H9 (cell line): Measurements from ENCODE around the gene DBX2. TPM values are rescaled to one million over a fixed set of nuclear protein-coding genes. Genes with fewer than 3 reads are reported as not detected.

Experiments
- DNase-seq: peaks from one replicate; pipeline ENCODE4 v3.0.0-alpha.2; 2017
- H2AFZ ChIP-seq: one replicate; pipeline ENCODE4 v1.6.1; 2013; ENCODE audit warnings: mild to moderate bottlenecking, low read length, control low read depth, moderate library complexity
- H2AK5ac ChIP-seq: 2 replicates; pipeline ENCODE4 v1.6.1; 2013; ENCODE audit warnings: low read length, control low read depth, mixed read lengths; ENCODE audit not compliant: insufficient read length
- H2BK120ac ChIP-seq: one replicate; pipeline ENCODE4 v1.6.1; 2013; ENCODE audit warnings: low read depth, mild to moderate bottlenecking, low read length, control low read depth, inconsistent platforms; ENCODE audit not compliant: poor library complexity, severe bottlenecking
- H2BK12ac ChIP-seq: 2 replicates; pipeline ENCODE4 v1.6.1; 2013; ENCODE audit warnings: low read length, control low read depth, mixed read lengths, low read depth; ENCODE audit not compliant: insufficient read length
- H2BK15ac ChIP-seq: 2 replicates; pipeline ENCODE4 v1.6.1; 2013; ENCODE audit warnings: low read depth, low read length, control low read depth
- H2BK20ac ChIP-seq: one replicate; pipeline ENCODE4 v1.6.1; 2013; ENCODE audit warnings: low read depth, mild to moderate bottlenecking, low read length, control low read depth, inconsistent platforms; ENCODE audit not compliant: poor library complexity, severe bottlenecking
- H2BK5ac ChIP-seq: 2 replicates; pipeline ENCODE4 v1.6.1; 2013; ENCODE audit warnings: low read length, control low read depth, mixed read lengths; ENCODE audit not compliant: insufficient read length
- H3K14ac ChIP-seq: 2 replicates; pipeline ENCODE4 v1.6.1; 2013; ENCODE audit warnings: low read length, control low read depth; ENCODE audit not compliant: insufficient read depth
- H3K18ac ChIP-seq: 2 replicates; pipeline ENCODE4 v1.6.1; 2013; ENCODE audit warnings: low read depth, mild to moderate bottlenecking, mixed read lengths, low read length, control low read depth; ENCODE audit not compliant: insufficient read length
- H3K23ac ChIP-seq: 2 replicates; pipeline ENCODE4 v1.6.1; 2013; ENCODE audit warnings: low read length, control low read depth, mixed read lengths, low read depth; ENCODE audit not compliant: insufficient read length
- H3K23me2 ChIP-seq: 2 replicates; pipeline ENCODE4 v1.6.1; 2013; ENCODE audit warnings: low read depth, mild to moderate bottlenecking, mixed read lengths, low read length, control low read depth; ENCODE audit not compliant: insufficient read length, poor library complexity, severe bottlenecking
- H3K27ac ChIP-seq: 2 replicates; pipeline ENCODE4 v1.5.1; 2013; ENCODE audit warnings: low read length, control low read depth, mixed read lengths, low read depth; ENCODE audit not compliant: insufficient read length
- H3K27me3 ChIP-seq: 2 replicates; pipeline ENCODE4 v1.6.1; 2013; ENCODE audit warnings: low read length, control low read depth, inconsistent platforms; ENCODE audit not compliant: insufficient read depth
- H3K4ac ChIP-seq: 2 replicates; pipeline ENCODE4 v1.6.1; 2013; ENCODE audit warnings: low read depth, mild to moderate bottlenecking, control low read depth, inconsistent platforms, low read length, moderate library complexity
- H3K4me1 ChIP-seq: 2 replicates; pipeline ENCODE4 v1.6.1; 2013; ENCODE audit warnings: low read length, control low read depth, inconsistent platforms; ENCODE audit not compliant: insufficient read depth
- H3K4me2 ChIP-seq: 2 replicates; pipeline ENCODE4 v1.6.1; 2013; ENCODE audit warnings: low read length, control low read depth, mixed read lengths; ENCODE audit not compliant: insufficient read length, insufficient read depth
- H3K56ac ChIP-seq: 2 replicates; pipeline ENCODE4 v1.6.1; 2013; ENCODE audit warnings: low read depth, mild to moderate bottlenecking, mixed read lengths, low read length, control low read depth; ENCODE audit not compliant: insufficient read length
- H3K79me1 ChIP-seq: 2 replicates; pipeline ENCODE4 v1.6.1; 2013; ENCODE audit warnings: low read depth, mild to moderate bottlenecking, moderate library complexity, low read length, control low read depth, inconsistent platforms; ENCODE audit not compliant: insufficient read depth, poor library complexity, severe bottlenecking
- H3K79me2 ChIP-seq: 2 replicates; pipeline ENCODE4 v1.6.1; 2013; ENCODE audit warnings: low read length, control low read depth, inconsistent platforms; ENCODE audit not compliant: insufficient read depth
- H3K9ac ChIP-seq: 2 replicates; pipeline ENCODE4 v1.6.1; 2013; ENCODE audit warnings: low read length, control low read depth, mixed read lengths; ENCODE audit not compliant: insufficient read length; ENCODE audit errors: extremely low read depth
- H3K9me3 ChIP-seq: one replicate; pipeline ENCODE4 v1.6.1; 2013; ENCODE audit warnings: low read depth, low read length, inconsistent platforms; ENCODE audit not compliant: control insufficient read depth
- H3T11ph ChIP-seq: one replicate; pipeline ENCODE4 v1.6.1; 2013; ENCODE audit warnings: mild to moderate bottlenecking, low read length, control low read depth, inconsistent platforms
- H4K20me1 ChIP-seq: one replicate; pipeline ENCODE4 v1.6.1; 2013; ENCODE audit not compliant: control insufficient read depth, insufficient read length, insufficient read depth
- H4K5ac ChIP-seq: 2 replicates; pipeline ENCODE4 v1.6.1; 2013; ENCODE audit warnings: low read depth, mild to moderate bottlenecking, mixed read lengths, low read length, control low read depth; ENCODE audit not compliant: insufficient read length
- H4K8ac ChIP-seq: replicated peaks from 2 replicates; pipeline ENCODE4 v1.6.1; 2013; ENCODE audit warnings: low read length, control low read depth, mixed read lengths, low read depth; ENCODE audit not compliant: insufficient read length
- H4K91ac ChIP-seq: 2 replicates; pipeline ENCODE4 v1.6.1; 2013; ENCODE audit warnings: low read depth, mild to moderate bottlenecking, moderate library complexity, mixed read lengths, low read length, control low read depth; ENCODE audit not compliant: insufficient read length
- H3K27ac Mint-ChIP-seq, 3 experiments: 2 replicates in 2 of 3; 3 replicates in 1 of 3; pipeline ENCODE4 v1.8.0; 2020 to 2021; ENCODE audit warnings: mixed read lengths in 3 of 3, mild to moderate bottlenecking in 1 of 3, moderate library complexity in 1 of 3
- H3K27me3 Mint-ChIP-seq: 2 replicates; pipeline ENCODE4 v1.8.0; 2021; ENCODE audit warnings: low read depth, mild to moderate bottlenecking, moderate library complexity, mixed read lengths
- H3K36me3 Mint-ChIP-seq, 3 experiments: 2 replicates in 2 of 3; 3 replicates in 1 of 3; pipeline ENCODE4 v1.8.0; 2020 to 2021; ENCODE audit warnings: low read depth in 3 of 3, mixed read lengths in 3 of 3; ENCODE audit not compliant: insufficient read depth in 1 of 3
- H3K4me1 Mint-ChIP-seq, 2 experiments: 2 replicates each; pipeline ENCODE4 v1.8.0; 2020; ENCODE audit warnings: mixed read lengths in 2 of 2
- H3K4me3 Mint-ChIP-seq, 2 experiments: 2 replicates in 1 of 2; 3 replicates in 1 of 2; pipeline ENCODE4 v1.8.0; 2020 to 2021; ENCODE audit warnings: mild to moderate bottlenecking in 2 of 2, mixed read lengths in 2 of 2, moderate library complexity in 1 of 2
- H3K9me3 Mint-ChIP-seq, 2 experiments: 2 replicates in 1 of 2; 3 replicates in 1 of 2; pipeline ENCODE4 v1.8.0; 2020; ENCODE audit warnings: mild to moderate bottlenecking in 2 of 2, mixed read lengths in 2 of 2, moderate library complexity in 1 of 2
- WGBS: extraction: QIAGEN DNeasy Blood & Tissue Kit; methylation state at CpG from one replicate; pipeline ENCODE4 v1.1.7; 2013; ENCODE audit warnings: missing lambda C conversion rate, low lambda C conversion rate, mixed read lengths; ENCODE audit not compliant: insufficient read length; ENCODE audit errors: extremely low coverage; 5-methylcytosine and 5-hydroxymethylcytosine counted together
- total RNA-seq: library from RNA; stranded (reverse); gene quantifications from 2 replicates; pipeline ENCODE4 v1.2.1, GENCODE V29; 2021
- TF ChIP-seq, protein P1 (sequence below): fragments of 200-600 bp; sonication (generic); conservative IDR thresholded peaks from 3 replicates; pipeline ENCODE4 v1.8.0; 2021; ENCODE audit warnings: antibody characterized with exemption, mild to moderate bottlenecking

Gene DBX2
- total RNA-seq, 1 experiment from 2014 or later = not detected

DNA sequence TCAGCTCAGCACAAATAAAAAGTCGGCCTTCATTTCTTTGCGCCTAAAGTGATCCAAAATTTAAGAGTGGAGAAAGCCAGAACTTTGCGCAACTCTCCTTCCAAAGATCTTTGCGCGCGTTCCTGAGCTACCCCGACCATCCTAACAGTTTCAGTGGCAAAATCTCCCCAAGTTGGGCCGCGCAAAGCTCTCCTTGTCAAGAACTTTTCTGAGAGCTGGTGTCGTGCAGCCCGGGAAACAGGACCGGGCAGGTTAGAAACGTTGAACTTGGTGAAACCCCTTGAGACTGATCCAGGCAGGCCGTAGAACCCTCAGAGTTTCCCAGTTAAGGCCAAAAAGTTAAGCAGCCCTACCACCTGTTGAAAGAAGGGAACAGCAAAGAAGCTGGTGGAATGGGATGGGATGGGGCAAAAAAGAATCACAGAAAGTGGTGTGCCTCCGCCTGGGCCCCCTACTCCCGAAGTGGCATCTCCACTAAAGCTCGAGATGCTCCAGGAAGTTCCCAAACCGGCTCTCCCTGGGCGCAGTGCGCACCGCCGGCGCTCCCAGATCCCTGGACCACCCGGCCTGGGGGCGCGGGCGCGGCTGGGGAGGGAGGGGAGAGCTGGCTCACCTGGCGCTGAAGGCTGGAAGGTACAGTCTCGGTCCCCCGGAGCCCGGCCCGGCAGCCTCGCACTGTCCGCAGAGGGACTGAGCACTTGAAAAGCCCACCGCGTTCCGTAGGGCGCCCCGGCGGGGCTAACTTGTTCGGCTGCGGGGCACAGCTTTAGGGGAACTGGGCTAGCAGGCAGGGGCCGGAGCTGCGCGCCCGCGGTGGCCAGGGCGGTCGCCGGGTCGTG, 768 bp downstream of the DBX2 start:
- no peak overlapping the region for H2BK120ac ChIP-seq
- H2BK20ac ChIP-seq = no peak overlapping the region
- no peak overlapping the region for H3T11ph ChIP-seq
- no peak overlapping the region for H2AFZ ChIP-seq
- no peaks in the 10 kb centered on the region; a peak in 1 of 7 replicates for H3K36me3 Mint-ChIP-seq
- TF ChIP-seq, protein P1, sequence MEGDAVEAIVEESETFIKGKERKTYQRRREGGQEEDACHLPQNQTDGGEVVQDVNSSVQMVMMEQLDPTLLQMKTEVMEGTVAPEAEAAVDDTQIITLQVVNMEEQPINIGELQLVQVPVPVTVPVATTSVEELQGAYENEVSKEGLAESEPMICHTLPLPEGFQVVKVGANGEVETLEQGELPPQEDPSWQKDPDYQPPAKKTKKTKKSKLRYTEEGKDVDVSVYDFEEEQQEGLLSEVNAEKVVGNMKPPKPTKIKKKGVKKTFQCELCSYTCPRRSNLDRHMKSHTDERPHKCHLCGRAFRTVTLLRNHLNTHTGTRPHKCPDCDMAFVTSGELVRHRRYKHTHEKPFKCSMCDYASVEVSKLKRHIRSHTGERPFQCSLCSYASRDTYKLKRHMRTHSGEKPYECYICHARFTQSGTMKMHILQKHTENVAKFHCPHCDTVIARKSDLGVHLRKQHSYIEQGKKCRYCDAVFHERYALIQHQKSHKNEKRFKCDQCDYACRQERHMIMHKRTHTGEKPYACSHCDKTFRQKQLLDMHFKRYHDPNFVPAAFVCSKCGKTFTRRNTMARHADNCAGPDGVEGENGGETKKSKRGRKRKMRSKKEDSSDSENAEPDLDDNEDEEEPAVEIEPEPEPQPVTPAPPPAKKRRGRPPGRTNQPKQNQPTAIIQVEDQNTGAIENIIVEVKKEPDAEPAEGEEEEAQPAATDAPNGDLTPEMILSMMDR = no peak
- peaks cover 0 to 2% of the 10 kb centered on the region in 2 experiments; a peak in 2 of 5 replicates for H3K9me3 Mint-ChIP-seq
- H3K14ac ChIP-seq = no peak overlapping the region
- H3K27ac Mint-ChIP-seq = peak overlapping the region in 1 of 3 experiments; percentile 84; a peak in 1 of 7 replicates
- peaks cover 19% of the 10 kb centered on the region for H3K23me2 ChIP-seq
- peak; percentile 66 for DNase-seq
- no peak overlapping the region for H3K4ac ChIP-seq
- H3K9me3 ChIP-seq = no peaks in the 10 kb centered on the region
- no peak overlapping the region for H2BK5ac ChIP-seq
- peaks cover 9 to 12% of the 10 kb centered on the region in 2 experiments for H3K4me1 Mint-ChIP-seq
- no peaks in the 10 kb centered on the region for H4K20me1 ChIP-seq
- H2BK15ac ChIP-seq = no peak overlapping the region
- H3K79me1 ChIP-seq = no peaks in the 10 kb centered on the region
- no peak overlapping the region for H3K23ac ChIP-seq
- no peak overlapping the region for H2BK12ac ChIP-seq
- peaks cover 73% of the 10 kb centered on the region for H3K27me3 Mint-ChIP-seq
- no peak overlapping the region for H4K8ac ChIP-seq
- no CpG with 5 or more reads among the region's 52 CpGs for WGBS
- H3K27ac ChIP-seq = no peak overlapping the region
- no peak overlapping the region for H3K9ac ChIP-seq
- no peak overlapping the region for H2AK5ac ChIP-seq
- peaks cover 10% of the 10 kb centered on the region; the same call in 1 of the 2 replicates for H3K27me3 ChIP-seq
- no peak overlapping the region for H3K56ac ChIP-seq
- H3K79me2 ChIP-seq = no peaks in the 10 kb centered on the region
- H3K18ac ChIP-seq = no peak overlapping the region
- peak overlapping the region; percentile 75 to 93 for H3K4me3 Mint-ChIP-seq
- H4K5ac ChIP-seq = no peak overlapping the region
- no peaks in the 10 kb centered on the region for H3K4me1 ChIP-seq
- H4K91ac ChIP-seq = no peak overlapping the region
- H3K4me2 ChIP-seq = peak overlapping the region; percentile 99
